Measurements from ENCODE around the gene NGEF. TPM values are rescaled to one million over a fixed set of nuclear protein-coding genes. Genes with fewer than 3 reads are reported as not detected.

NGEF gene
- total and polyA plus RNA-seq, 9 of the 15 experiments (the other 6 are each of a cell fraction or from before 2014, with no cell fraction given) = 0.07 to 0.17 (median 0.09) TPM; not detected in 6

GRCh38 chr2:232889876-232890401, 123.1 kb downstream of the NGEF start:
- Histone ChIP-seq H3K79me2 (ENCODE audit: control insufficient read depth, insufficient read depth, low read length) (no peaks in the 10 kb centered on the region), H3K4me3 (no peak overlapping the region), H3K9ac (ENCODE audit: insufficient read depth in 1 of 2, low read depth in 2 of 2, low read length in 2 of 2) (no peak overlapping the region), H4K20me1 (replicated peaks; ENCODE audit: control insufficient read depth, insufficient read depth, low read length) (no peaks in the 10 kb centered on the region), H3K27ac (ENCODE audit: extremely low read depth, low read depth, low read length) (no peak overlapping the region), H3K4me1 (replicated peaks in 1 of 2; ENCODE audit: control insufficient read depth in 2 of 2, insufficient read depth in 2 of 2, low read length in 2 of 2) (peaks cover 5 to 11% of the 10 kb centered on the region in 2 experiments; a peak in 3 of 5 replicates), H3K36me3 (ENCODE audit: control insufficient read depth, insufficient read depth, low read length) (no peaks in the 10 kb centered on the region), H3K27me3 (ENCODE audit: control insufficient read depth in 2 of 2, insufficient read depth in 2 of 2, low read length in 2 of 2) (peaks cover 8 to 67% of the 10 kb centered on the region in 2 experiments; a peak in 4 of 5 replicates), H3K9me1 (ENCODE audit: control insufficient read depth, insufficient read depth, low read length) (no peaks in the 10 kb centered on the region), H3K4me2 (ENCODE audit: insufficient read depth, low read length) (no peak overlapping the region), H3K9me3 (replicated peaks; ENCODE audit: control insufficient read depth, insufficient read depth, low read depth, low read length) (no peaks in the 10 kb centered on the region), H2AFZ (ENCODE audit: low read depth, low read length) (no peak overlapping the region)
- TF ChIP-seq DNMT1 (IDR thresholded peaks at IDR 0.05) = no peak
- BruUV-seq (replicated peaks) = no TSS peak
- CTCF ChIA-PET (ENCODE audit: low intra/inter-chr PET ratio) = no interaction called here
- POLR2A ChIA-PET = interaction anchor here (0.6 kb wide), 1 partner anchor 47 kb away, joined by 3 read pairs; no protein-coding TSS in a partner anchor
- FAIRE-seq = no peak
- no peak for DNase-seq (ENCODE audit: extremely low read depth in 1 of 4, low spot score in 3 of 4)
- in situ Hi-C loops (cut with MboI) (no loop called here), intact Hi-C loops (cut with micrococcal nuclease) (no loop called here)
- ATAC-seq = no peak
- 50% methylated on average over 2 of the region's 5 CpGs for WGBS (ENCODE audit: insufficient coverage, low coverage, missing lambda C conversion rate)

GRCh38 chr2:232888839-232889529, 124.1 kb downstream of the NGEF start:
- in situ Hi-C loops (cut with MboI) = no loop called here
- ChIA-PET CTCF (ENCODE audit: low intra/inter-chr PET ratio) (no interaction called here), POLR2A (interaction anchor here (0.6 kb wide), 1 partner anchor 48 kb away, joined by 3 read pairs; no protein-coding TSS in a partner anchor)
- no peak for TF ChIP-seq LEF1 (IDR thresholded peaks at IDR 0.05)
- TF ChIP-seq ARID3A (IDR thresholded peaks at IDR 0.05; ENCODE audit: borderline replicate concordance, low read depth, low read length) = no peak
- TF ChIP-seq RB1 (IDR thresholded peaks at IDR 0.05; ENCODE audit: low read depth) = no peak
- TF ChIP-seq BRF2 (IDR thresholded peaks at IDR 0.05; ENCODE audit: borderline replicate concordance, insufficient read depth, insufficient read length) = no peak
- TF ChIP-seq JUNB (CRISPR knock-in tag; conservative IDR thresholded peaks at IDR 0.05) = no peak
- no peak for TF ChIP-seq ZFP36 (IDR thresholded peaks at IDR 0.05; ENCODE audit: low read depth, low read length, partially characterized antibody)
- no peak for TF ChIP-seq NCOA2 (IDR thresholded peaks at IDR 0.05; ENCODE audit: partially characterized antibody in 2 of 2)
- no peak for TF ChIP-seq USF2 (CRISPR knock-in tag; IDR thresholded peaks at IDR 0.05)
- TF ChIP-seq SPI1 (IDR thresholded peaks at IDR 0.05; ENCODE audit: borderline replicate concordance, low read depth, low read length) = no peak
- TF ChIP-seq KDM2B (CRISPR knock-in tag; IDR thresholded peaks at IDR 0.05) = no peak

More at GRCh38 chr2:232888839-232889529, 124.1 kb downstream of the NGEF start:
- 5% methylated on average over 8 of the region's 14 CpGs for WGBS (ENCODE audit: insufficient coverage, low coverage, missing lambda C conversion rate)
- H3K9me3 ChIP-seq (replicated peaks; ENCODE audit: control insufficient read depth, insufficient read depth, low read depth, low read length) = no peaks in the 10 kb centered on the region
- no peak overlapping the region for H3K4me2 ChIP-seq (ENCODE audit: insufficient read depth, low read length)
- no TSS peak for BruUV-seq (replicated peaks)
- H3K36me3 ChIP-seq (ENCODE audit: control insufficient read depth, insufficient read depth, low read length) = no peaks in the 10 kb centered on the region
- H3K79me2 ChIP-seq (ENCODE audit: control insufficient read depth, insufficient read depth, low read length) = no peaks in the 10 kb centered on the region
- no peak overlapping the region for H2AFZ ChIP-seq (ENCODE audit: low read depth, low read length)
- intact Hi-C loops (cut with micrococcal nuclease) = no loop called here
- no peaks in the 10 kb centered on the region for H3K9me1 ChIP-seq (ENCODE audit: control insufficient read depth, insufficient read depth, low read length)
- H3K27me3 ChIP-seq (ENCODE audit: control insufficient read depth in 2 of 2, insufficient read depth in 2 of 2, low read length in 2 of 2) = peaks cover 11 to 67% of the 10 kb centered on the region in 2 experiments; a peak in 4 of 5 replicates
- no peak for FAIRE-seq
- H3K4me1 ChIP-seq (replicated peaks in 1 of 2; ENCODE audit: control insufficient read depth in 2 of 2, insufficient read depth in 2 of 2, low read length in 2 of 2) = peaks cover 5 to 12% of the 10 kb centered on the region in 2 experiments; a peak in 3 of 5 replicates
- H3K27ac ChIP-seq (ENCODE audit: extremely low read depth, low read depth, low read length) = no peak overlapping the region
- H3K9ac ChIP-seq (ENCODE audit: insufficient read depth in 1 of 2, low read depth in 2 of 2, low read length in 2 of 2) = no peak overlapping the region
- no peaks in the 10 kb centered on the region for H4K20me1 ChIP-seq (replicated peaks; ENCODE audit: control insufficient read depth, insufficient read depth, low read length)
- no peak overlapping the region for H3K4me3 ChIP-seq
- no peak for ATAC-seq
- no peak for DNase-seq (ENCODE audit: extremely low read depth in 1 of 4, low spot score in 3 of 4)

Data from K562 (cell line).